Measurements from ENCODE around the gene ARFGEF2. TPM values are rescaled to one million over a fixed set of nuclear protein-coding genes. Genes with fewer than 3 reads are reported as not detected.

Gene ARFGEF2
- total and polyA plus RNA-seq, 9 donors: 9.1 to 23.9 (median 18.5) TPM

- Histone ChIP-seq H3K27ac (no peak overlapping the region), H3K4me1 (ENCODE audit: insufficient read depth) (no peaks in the 10 kb centered on the region), H3K4me3 (no peak overlapping the region), H3K27me3 (no peaks in the 10 kb centered on the region), H3K36me3 (no peaks in the 10 kb centered on the region), H3K9me3 (no peaks in the 10 kb centered on the region)
- no peak for DNase-seq
- 24 to 30% (median 29%) methylated on average over 1 of the region's 1 CpG for WGBS, 3 donors
- TF ChIP-seq POLR2A (IDR thresholded peaks at IDR 0.05) (no peak), EP300 (IDR thresholded peaks at IDR 0.05) (no peak)
- TF ChIP-seq, protein P1, sequence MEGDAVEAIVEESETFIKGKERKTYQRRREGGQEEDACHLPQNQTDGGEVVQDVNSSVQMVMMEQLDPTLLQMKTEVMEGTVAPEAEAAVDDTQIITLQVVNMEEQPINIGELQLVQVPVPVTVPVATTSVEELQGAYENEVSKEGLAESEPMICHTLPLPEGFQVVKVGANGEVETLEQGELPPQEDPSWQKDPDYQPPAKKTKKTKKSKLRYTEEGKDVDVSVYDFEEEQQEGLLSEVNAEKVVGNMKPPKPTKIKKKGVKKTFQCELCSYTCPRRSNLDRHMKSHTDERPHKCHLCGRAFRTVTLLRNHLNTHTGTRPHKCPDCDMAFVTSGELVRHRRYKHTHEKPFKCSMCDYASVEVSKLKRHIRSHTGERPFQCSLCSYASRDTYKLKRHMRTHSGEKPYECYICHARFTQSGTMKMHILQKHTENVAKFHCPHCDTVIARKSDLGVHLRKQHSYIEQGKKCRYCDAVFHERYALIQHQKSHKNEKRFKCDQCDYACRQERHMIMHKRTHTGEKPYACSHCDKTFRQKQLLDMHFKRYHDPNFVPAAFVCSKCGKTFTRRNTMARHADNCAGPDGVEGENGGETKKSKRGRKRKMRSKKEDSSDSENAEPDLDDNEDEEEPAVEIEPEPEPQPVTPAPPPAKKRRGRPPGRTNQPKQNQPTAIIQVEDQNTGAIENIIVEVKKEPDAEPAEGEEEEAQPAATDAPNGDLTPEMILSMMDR (IDR thresholded peaks at IDR 0.05): no peak
- intact Hi-C loops (cut with DNase I): no loop called here
These were observed 4.8 kb upstream of the ARFGEF2 start for GRCh38 chr20:48916699-48917098.

- TF ChIP-seq POLR2A (IDR thresholded peaks at IDR 0.05) (no peak), EP300 (IDR thresholded peaks at IDR 0.05) (no peak)
- TF ChIP-seq, protein P1 (IDR thresholded peaks at IDR 0.05): no peak
- H3K9me3 ChIP-seq: no peaks in the 10 kb centered on the region
- no peaks in the 10 kb centered on the region for H3K27me3 ChIP-seq
- H3K4me3 ChIP-seq: no peak overlapping the region
- DNase-seq: no peak
- 62 to 79% (median 70%) methylated on average over 6 of the region's 6 CpGs for WGBS, 3 donors
- intact Hi-C loops (cut with DNase I): no loop called here
- peaks cover 3% of the 10 kb centered on the region for H3K4me1 ChIP-seq (ENCODE audit: insufficient read depth)
- no peak overlapping the region for H3K27ac ChIP-seq
- H3K36me3 ChIP-seq: no peaks in the 10 kb centered on the region
These were observed 2.1 kb upstream of the ARFGEF2 start for GRCh38 chr20:48919336-48919881.

DNA sequence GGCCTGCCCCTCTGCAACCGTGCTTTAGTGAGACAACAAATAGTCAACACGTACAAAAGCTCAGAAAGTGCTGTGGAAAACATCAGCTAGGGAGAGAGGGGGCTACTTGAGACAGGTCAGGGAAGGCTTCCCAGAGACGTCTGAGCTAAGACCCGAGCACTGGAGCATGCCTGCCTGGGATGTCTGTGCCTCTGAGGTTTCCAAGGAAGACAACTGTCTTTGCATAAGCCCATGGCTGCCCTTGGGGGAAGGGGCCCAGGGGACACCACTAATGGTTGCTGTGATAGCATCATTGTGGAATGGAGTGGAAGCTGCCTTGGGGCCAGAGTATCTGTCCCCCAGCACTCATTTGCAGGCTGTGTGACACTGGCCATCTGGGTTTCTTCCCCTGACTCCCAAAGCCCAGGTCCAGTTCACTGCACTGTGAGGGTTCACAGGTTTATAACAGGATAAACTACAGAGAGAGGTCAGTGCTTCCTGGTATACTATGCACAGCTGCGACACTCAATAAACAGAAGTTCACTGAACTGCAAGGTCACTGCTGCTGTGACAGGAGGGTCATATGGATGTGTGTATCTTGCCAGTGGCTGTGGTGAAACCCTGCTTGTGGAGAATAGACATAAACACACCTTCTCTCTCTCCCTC lies 1.5 kb upstream of the ARFGEF2 start:
- Histone ChIP-seq H3K4me1 (ENCODE audit: insufficient read depth) (peaks cover 3% of the 10 kb centered on the region), H3K4me3 (no peak overlapping the region), H3K36me3 (no peaks in the 10 kb centered on the region), H3K27ac (no peak overlapping the region), H3K27me3 (no peaks in the 10 kb centered on the region), H3K9me3 (no peaks in the 10 kb centered on the region)
- TF ChIP-seq, protein P1 (IDR thresholded peaks at IDR 0.05): no peak
- TF ChIP-seq EP300 (IDR thresholded peaks at IDR 0.05) (no peak), POLR2A (IDR thresholded peaks at IDR 0.05) (no peak)
- intact Hi-C loops (cut with DNase I): no loop called here
- no peak for DNase-seq
- 59 to 65% (median 60%) methylated on average over 5 of the region's 5 CpGs for WGBS, 3 donors

GRCh38 chr20:48920527-48921167 lies 864 bp upstream of the ARFGEF2 start:
- Histone ChIP-seq H3K27me3 (no peaks in the 10 kb centered on the region), H3K4me1 (ENCODE audit: insufficient read depth) (peaks cover 3% of the 10 kb centered on the region), H3K36me3 (no peaks in the 10 kb centered on the region), H3K9me3 (no peaks in the 10 kb centered on the region), H3K27ac (peak overlapping the region; percentile 92 to 93), H3K4me3 (peak overlapping the region; percentile 84)
- WGBS, 3 donors: 14 to 26% (median 17%) methylated on average over 10 of the region's 10 CpGs
- intact Hi-C loops (cut with DNase I): no loop called here
- no peak for DNase-seq
- TF ChIP-seq EP300 (IDR thresholded peaks at IDR 0.05) (no peak), POLR2A (IDR thresholded peaks at IDR 0.05) (no peak)
- TF ChIP-seq, protein P1 (IDR thresholded peaks at IDR 0.05): no peak

Measured in ovary (tissue), 9 donors.